Ovary (tissue), 3 donors: Measurements from ENCODE around the gene PAK4.

ENCODE experiments used
- EP300 ChIP-seq: sonication (generic); formaldehyde crosslinking; IDR thresholded peaks from one replicate; pipeline ENCODE4 v1.6.1; 2017; ENCODE audit warnings: antibody characterized with exemption
- POLR2A ChIP-seq: fragments of 450-650 bp; IDR thresholded peaks from one replicate; pipeline ENCODE4 v1.6.1; 2017; ENCODE audit warnings: antibody characterized with exemption, mild to moderate bottlenecking, moderate library complexity
- TF ChIP-seq, protein P1 (sequence below), 3 donors: fragments of 450-650 bp in 2 of 3; fragments of 200-600 bp in 1 of 3; IDR thresholded peaks; one replicate each; pipeline versions ENCODE4 v1.5.1 to v1.8.0; 2016 to 2022; ENCODE audit warnings: antibody characterized with exemption in 3 of 3, mild to moderate bottlenecking in 1 of 3
- donor health status: DM: no; HTN: no; CAD: no.

DNA sequence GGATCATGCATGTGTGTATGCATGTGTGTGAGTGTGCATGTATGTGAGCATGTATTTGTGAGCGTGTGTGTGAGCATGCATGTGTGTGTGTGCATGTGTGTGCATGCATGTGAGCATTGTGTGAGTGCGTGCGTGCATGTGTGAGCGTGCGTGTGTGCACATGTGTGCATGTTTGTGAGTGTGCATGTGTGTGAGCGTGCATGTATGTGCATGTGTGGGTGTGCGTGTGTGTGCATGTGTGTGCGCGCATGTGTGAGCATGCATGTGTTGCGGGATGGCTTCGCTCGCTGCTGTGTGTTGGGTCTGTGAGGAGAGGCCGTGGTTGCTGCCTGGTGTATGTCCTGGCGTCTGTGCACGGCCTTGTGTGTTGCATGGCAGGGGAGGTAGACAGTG, 32.4 kb downstream of the PAK4 start:
- TF ChIP-seq POLR2A (no peak), EP300 (no peak)
- TF ChIP-seq, protein P1, sequence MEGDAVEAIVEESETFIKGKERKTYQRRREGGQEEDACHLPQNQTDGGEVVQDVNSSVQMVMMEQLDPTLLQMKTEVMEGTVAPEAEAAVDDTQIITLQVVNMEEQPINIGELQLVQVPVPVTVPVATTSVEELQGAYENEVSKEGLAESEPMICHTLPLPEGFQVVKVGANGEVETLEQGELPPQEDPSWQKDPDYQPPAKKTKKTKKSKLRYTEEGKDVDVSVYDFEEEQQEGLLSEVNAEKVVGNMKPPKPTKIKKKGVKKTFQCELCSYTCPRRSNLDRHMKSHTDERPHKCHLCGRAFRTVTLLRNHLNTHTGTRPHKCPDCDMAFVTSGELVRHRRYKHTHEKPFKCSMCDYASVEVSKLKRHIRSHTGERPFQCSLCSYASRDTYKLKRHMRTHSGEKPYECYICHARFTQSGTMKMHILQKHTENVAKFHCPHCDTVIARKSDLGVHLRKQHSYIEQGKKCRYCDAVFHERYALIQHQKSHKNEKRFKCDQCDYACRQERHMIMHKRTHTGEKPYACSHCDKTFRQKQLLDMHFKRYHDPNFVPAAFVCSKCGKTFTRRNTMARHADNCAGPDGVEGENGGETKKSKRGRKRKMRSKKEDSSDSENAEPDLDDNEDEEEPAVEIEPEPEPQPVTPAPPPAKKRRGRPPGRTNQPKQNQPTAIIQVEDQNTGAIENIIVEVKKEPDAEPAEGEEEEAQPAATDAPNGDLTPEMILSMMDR (IDR thresholded peaks at IDR 0.05): no peak
